HUES6 (cell line): Measurements from ENCODE around the gene CCDC158.

ENCODE experiments used
- H3K27ac ChIP-seq: 2 replicates; pipeline ENCODE4 v1.7.0; 2013; ENCODE audit warnings: low read depth, mild to moderate bottlenecking, low read length, inconsistent platforms
- H3K27me3 ChIP-seq: 2 replicates; pipeline ENCODE4 v1.6.1; 2013; ENCODE audit warnings: low read length; ENCODE audit not compliant: control insufficient read depth, insufficient read depth
- H3K36me3 ChIP-seq: 2 replicates; pipeline ENCODE4 v1.6.1; 2013; ENCODE audit warnings: low read length; ENCODE audit not compliant: control insufficient read depth, insufficient read depth
- H3K4me1 ChIP-seq: 2 replicates; pipeline ENCODE4 v1.6.1; 2013; ENCODE audit warnings: low read length; ENCODE audit not compliant: control insufficient read depth, insufficient read depth
- H3K4me3 ChIP-seq: 2 replicates; pipeline ENCODE4 v1.5.1; 2013; ENCODE audit warnings: low read depth, low read length
- H3K9ac ChIP-seq: one replicate; pipeline ENCODE4 v1.6.1; 2013; ENCODE audit warnings: mild to moderate bottlenecking, low read length
- H3K9me3 ChIP-seq: 2 replicates; pipeline ENCODE4 v1.6.1; 2013; ENCODE audit warnings: low read depth, low read length; ENCODE audit not compliant: control insufficient read depth, insufficient read depth

The CCDC158 gene

GRCh38 chr4:76280488-76281441 lies 140.2 kb downstream of the CCDC158 start:
- no peak overlapping the region for H3K9ac ChIP-seq

GRCh38 chr4:76279462-76279861 lies 141.5 kb downstream of the CCDC158 start:
- no peak overlapping the region for H3K4me3 ChIP-seq
- H3K27ac ChIP-seq, result no peak overlapping the region
- no peak overlapping the region for H3K9ac ChIP-seq
- H3K4me1 ChIP-seq, result no peaks in the 10 kb centered on the region
- H3K9me3 ChIP-seq, result no peaks in the 10 kb centered on the region
- no peaks in the 10 kb centered on the region for H3K36me3 ChIP-seq
- H3K27me3 ChIP-seq, result no peaks in the 10 kb centered on the region

More at GRCh38 chr4:76280488-76281441, 140.2 kb downstream of the CCDC158 start:
- H3K27ac ChIP-seq, result no peak overlapping the region
- no peaks in the 10 kb centered on the region for H3K36me3 ChIP-seq
- no peaks in the 10 kb centered on the region for H3K27me3 ChIP-seq
- no peaks in the 10 kb centered on the region for H3K4me1 ChIP-seq
- no peaks in the 10 kb centered on the region for H3K9me3 ChIP-seq
- no peak overlapping the region for H3K4me3 ChIP-seq

GRCh38 chr4:76278583-76278982 lies 142.4 kb downstream of the CCDC158 start:
- Histone ChIP-seq H3K27ac (no peak overlapping the region), H3K9ac (no peak overlapping the region), H3K36me3 (no peaks in the 10 kb centered on the region), H3K27me3 (no peaks in the 10 kb centered on the region), H3K4me3 (no peak overlapping the region), H3K9me3 (no peaks in the 10 kb centered on the region), H3K4me1 (no peaks in the 10 kb centered on the region)

- Histone ChIP-seq H3K4me1 (no peaks in the 10 kb centered on the region), H3K36me3 (no peaks in the 10 kb centered on the region), H3K9ac (no peak overlapping the region), H3K9me3 (no peaks in the 10 kb centered on the region), H3K4me3 (no peak overlapping the region), H3K27me3 (no peaks in the 10 kb centered on the region), H3K27ac (no peak overlapping the region)
These were observed 143.3 kb downstream of the CCDC158 start for GRCh38 chr4:76277667-76278066.

- Histone ChIP-seq H3K27ac (no peak overlapping the region), H3K4me3 (no peak overlapping the region), H3K9ac (no peak overlapping the region), H3K9me3 (no peaks in the 10 kb centered on the region), H3K36me3 (no peaks in the 10 kb centered on the region), H3K27me3 (no peaks in the 10 kb centered on the region), H3K4me1 (no peaks in the 10 kb centered on the region)
These were observed 144.1 kb downstream of the CCDC158 start for GRCh38 chr4:76276813-76277212.

GRCh38 chr4:76275486-76276124 lies 145.3 kb downstream of the CCDC158 start:
- H3K36me3 ChIP-seq, result no peaks in the 10 kb centered on the region
- no peak overlapping the region for H3K4me3 ChIP-seq
- H3K4me1 ChIP-seq, result no peaks in the 10 kb centered on the region
- no peak overlapping the region for H3K27ac ChIP-seq
- H3K9me3 ChIP-seq, result no peaks in the 10 kb centered on the region
- 0 out of 2 replicates have a peak, but pooled peaks cover 4% of the 10 kb centered on the region for H3K27me3 ChIP-seq
- no peak overlapping the region for H3K9ac ChIP-seq

GRCh38 chr4:76272999-76273398 lies 147.9 kb downstream of the CCDC158 start:
- Histone ChIP-seq H3K27me3 (0 out of 2 replicates have a peak, but pooled peaks cover 4% of the 10 kb centered on the region), H3K4me1 (no peaks in the 10 kb centered on the region)

GRCh38 chr4:76272582-76272981 lies 148.4 kb downstream of the CCDC158 start:
- no peak overlapping the region for H3K9ac ChIP-seq
- H3K4me1 ChIP-seq, result no peaks in the 10 kb centered on the region
- no peaks in the 10 kb centered on the region for H3K9me3 ChIP-seq

More at GRCh38 chr4:76272999-76273398, 147.9 kb downstream of the CCDC158 start:
- no peaks in the 10 kb centered on the region for H3K9me3 ChIP-seq
- no peak overlapping the region for H3K9ac ChIP-seq
- H3K36me3 ChIP-seq, result no peaks in the 10 kb centered on the region
- H3K4me3 ChIP-seq, result no peak overlapping the region
- no peak overlapping the region for H3K27ac ChIP-seq

GRCh38 chr4:76272073-76272472 lies 148.9 kb downstream of the CCDC158 start:
- no peak overlapping the region for H3K4me3 ChIP-seq
- no peaks in the 10 kb centered on the region for H3K36me3 ChIP-seq
- no peak overlapping the region for H3K9ac ChIP-seq
- H3K4me1 ChIP-seq, result no peaks in the 10 kb centered on the region
- 0 out of 2 replicates have a peak, but pooled peaks cover 4% of the 10 kb centered on the region for H3K27me3 ChIP-seq
- H3K27ac ChIP-seq, result no peak overlapping the region
- no peaks in the 10 kb centered on the region for H3K9me3 ChIP-seq

More at GRCh38 chr4:76272582-76272981, 148.4 kb downstream of the CCDC158 start:
- no peaks in the 10 kb centered on the region for H3K36me3 ChIP-seq
- H3K4me3 ChIP-seq, result no peak overlapping the region
- H3K27me3 ChIP-seq, result 0 out of 2 replicates have a peak, but pooled peaks cover 4% of the 10 kb centered on the region
- H3K27ac ChIP-seq, result no peak overlapping the region

- H3K9ac ChIP-seq, result no peak overlapping the region
- H3K4me3 ChIP-seq, result no peak overlapping the region
- H3K36me3 ChIP-seq, result no peaks in the 10 kb centered on the region
- no peak overlapping the region for H3K27ac ChIP-seq
- no peaks in the 10 kb centered on the region for H3K9me3 ChIP-seq
- 0 out of 2 replicates have a peak, but pooled peaks cover 4% of the 10 kb centered on the region for H3K27me3 ChIP-seq
- no peaks in the 10 kb centered on the region for H3K4me1 ChIP-seq
These were observed 149.7 kb downstream of the CCDC158 start for GRCh38 chr4:76271248-76271647.
